ENCODE results near the gene NME3. TPM values are rescaled to one million over a fixed set of nuclear protein-coding genes. Genes with fewer than 3 reads are reported as not detected.

Gene NME3
- total and polyA plus RNA-seq, 2 donors (not counting 1 experiment from before 2014, with no cell fraction given), result 9.9 to 69.7 TPM

- H3K27me3 ChIP-seq (ENCODE audit: control insufficient read depth, insufficient read depth, low read length), result no peaks in the 10 kb centered on the region
- H2AFZ ChIP-seq (ENCODE audit: low read length), result no peak overlapping the region
- peaks cover 7% of the 10 kb centered on the region for H3K36me3 ChIP-seq (ENCODE audit: control insufficient read depth, insufficient read depth, low read length)
- no peak for TF ChIP-seq CTCF (conservative IDR thresholded peaks at IDR 0.05 in 1 of 2, IDR thresholded peaks at IDR 0.05 in 1 of 2; ENCODE audit: low read depth in 1 of 2, low read length in 2 of 2)
- H4K20me1 ChIP-seq (ENCODE audit: control insufficient read depth, extremely low read depth, insufficient read depth, low read length), result no peaks in the 10 kb centered on the region
- no peak overlapping the region for H3K4me2 ChIP-seq (ENCODE audit: extremely low read depth, insufficient read depth, low read length)
- H3K4me1 ChIP-seq (ENCODE audit: control insufficient read depth, extremely low read depth, insufficient read depth, low read length), result peaks cover 3% of the 10 kb centered on the region
- no peaks in the 10 kb centered on the region for H3K9me3 ChIP-seq (ENCODE audit: control insufficient read depth, insufficient read depth, low read depth, low read length)
- no peak overlapping the region for H3K9ac ChIP-seq (ENCODE audit: insufficient read depth, low read length)
- no peak for DNase-seq (ENCODE audit: low read depth in 2 of 2)
- H3K27ac ChIP-seq (ENCODE audit: insufficient read depth, low read length), result no peak overlapping the region
- no peaks in the 10 kb centered on the region for H3K79me2 ChIP-seq (ENCODE audit: control insufficient read depth, insufficient read depth, low read length)
- H3K4me3 ChIP-seq (replicated peaks in 1 of 4; ENCODE audit: control extremely low read depth in 1 of 4, insufficient read depth in 1 of 4, low read depth in 3 of 4, low read length in 4 of 4), result no peak overlapping the region
Observed at GRCh38 chr16:1815461-1815860, 44.1 kb upstream of the NME3 start.

- Histone ChIP-seq H3K27me3 (ENCODE audit: control insufficient read depth, insufficient read depth, low read length) (no peaks in the 10 kb centered on the region), H3K4me3 (replicated peaks in 1 of 4; ENCODE audit: control extremely low read depth in 1 of 4, insufficient read depth in 1 of 4, low read depth in 3 of 4, low read length in 4 of 4) (no peak overlapping the region), H3K27ac (ENCODE audit: insufficient read depth, low read length) (no peak overlapping the region), H3K9ac (ENCODE audit: insufficient read depth, low read length) (no peak overlapping the region), H3K4me1 (ENCODE audit: control insufficient read depth, extremely low read depth, insufficient read depth, low read length) (peaks cover 3% of the 10 kb centered on the region), H4K20me1 (ENCODE audit: control insufficient read depth, extremely low read depth, insufficient read depth, low read length) (no peaks in the 10 kb centered on the region), H2AFZ (ENCODE audit: low read length) (peak overlapping the region; percentile 59), H3K36me3 (ENCODE audit: control insufficient read depth, insufficient read depth, low read length) (peaks cover 10% of the 10 kb centered on the region), H3K79me2 (ENCODE audit: control insufficient read depth, insufficient read depth, low read length) (no peaks in the 10 kb centered on the region), H3K4me2 (ENCODE audit: extremely low read depth, insufficient read depth, low read length) (no peak overlapping the region), H3K9me3 (ENCODE audit: control insufficient read depth, insufficient read depth, low read depth, low read length) (no peaks in the 10 kb centered on the region)
- DNase-seq (ENCODE audit: low read depth in 2 of 2), result peak; percentile 71 to 89
- TF ChIP-seq EZH2 (IDR thresholded peaks at IDR 0.05; ENCODE audit: low read length, missing control alignments), result no peak
- TF ChIP-seq CTCF (conservative IDR thresholded peaks at IDR 0.05 in 1 of 2, IDR thresholded peaks at IDR 0.05 in 1 of 2; ENCODE audit: low read depth in 1 of 2, low read length in 2 of 2), result peak; percentile 63 to 75
Observed at GRCh38 chr16:1812732-1813163, 41.4 kb upstream of the NME3 start.

- no peak for DNase-seq (ENCODE audit: low read depth in 2 of 2)
- Histone ChIP-seq H3K36me3 (ENCODE audit: control insufficient read depth, insufficient read depth, low read length) (peaks cover 7% of the 10 kb centered on the region), H2AFZ (ENCODE audit: low read length) (no peak overlapping the region), H3K9ac (ENCODE audit: insufficient read depth, low read length) (no peak overlapping the region), H3K4me2 (ENCODE audit: extremely low read depth, insufficient read depth, low read length) (no peak overlapping the region), H3K79me2 (ENCODE audit: control insufficient read depth, insufficient read depth, low read length) (no peaks in the 10 kb centered on the region), H3K27ac (ENCODE audit: insufficient read depth, low read length) (no peak overlapping the region), H3K9me3 (ENCODE audit: control insufficient read depth, insufficient read depth, low read depth, low read length) (no peaks in the 10 kb centered on the region), H3K27me3 (ENCODE audit: control insufficient read depth, insufficient read depth, low read length) (no peaks in the 10 kb centered on the region), H3K4me1 (ENCODE audit: control insufficient read depth, extremely low read depth, insufficient read depth, low read length) (peaks cover 3% of the 10 kb centered on the region), H3K4me3 (replicated peaks in 1 of 4; ENCODE audit: control extremely low read depth in 1 of 4, insufficient read depth in 1 of 4, low read depth in 3 of 4, low read length in 4 of 4) (no peak overlapping the region), H4K20me1 (ENCODE audit: control insufficient read depth, extremely low read depth, insufficient read depth, low read length) (no peaks in the 10 kb centered on the region)
- TF ChIP-seq CTCF (conservative IDR thresholded peaks at IDR 0.05 in 1 of 2, IDR thresholded peaks at IDR 0.05 in 1 of 2; ENCODE audit: low read depth in 1 of 2, low read length in 2 of 2), result no peak
- no peak for TF ChIP-seq EZH2 (IDR thresholded peaks at IDR 0.05; ENCODE audit: low read length, missing control alignments)
Observed at GRCh38 chr16:1810536-1810935, 39.2 kb upstream of the NME3 start.
